ENCODE data around the gene ASTN2. TPM values are rescaled to one million over a fixed set of nuclear protein-coding genes. Genes with fewer than 3 reads are reported as not detected.

Gene ASTN2
- total RNA-seq, 1 experiment from 2014 or later = 4.8 TPM

DNA sequence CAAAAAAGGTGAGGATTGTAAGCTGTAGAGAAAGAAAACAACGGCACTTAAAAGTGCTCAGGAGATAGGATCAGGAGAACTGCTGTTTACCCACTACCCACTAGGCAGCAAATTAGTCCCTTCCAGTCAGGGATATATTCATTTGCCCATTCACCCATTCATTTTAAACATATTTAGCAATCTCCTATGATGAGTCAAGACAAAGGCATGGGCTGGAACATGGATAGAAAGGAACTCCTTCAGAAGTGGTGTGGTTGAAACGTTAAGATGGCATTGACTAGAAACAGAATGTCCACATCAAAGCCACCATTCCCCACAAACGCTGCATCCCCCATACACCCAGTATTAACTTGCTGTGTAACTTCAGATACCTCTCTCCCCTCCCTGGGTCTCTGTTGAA lies 225.7 kb downstream of the ASTN2 start (continued):
- TF ChIP-seq YY1 (IDR thresholded peaks at IDR 0.05; ENCODE audit: extremely low read depth, insufficient replicate concordance, low read depth, low read length) (no peak), JUND (IDR thresholded peaks at IDR 0.05) (no peak)

DNA sequence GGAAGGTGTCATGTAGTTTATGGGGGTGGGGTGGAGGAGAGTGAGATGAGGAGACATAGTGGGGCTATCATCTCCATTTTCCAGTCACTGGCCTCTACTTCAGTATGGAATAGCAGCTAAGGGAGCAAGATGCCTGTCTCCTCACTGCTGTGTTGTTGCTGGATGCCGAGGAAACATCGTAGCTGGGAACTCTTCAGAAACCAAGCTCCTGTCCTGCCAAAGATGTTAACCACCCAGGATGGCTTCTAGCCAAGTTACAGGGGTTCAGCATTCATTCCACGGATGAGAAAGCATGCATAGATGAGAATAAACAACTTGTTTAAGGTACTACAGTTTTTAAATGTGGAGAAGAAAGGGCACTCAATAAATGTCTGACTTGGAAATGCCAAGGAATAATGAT lies 226.5 kb downstream of the ASTN2 start:
- Histone ChIP-seq H3K4me1 (ENCODE audit: control insufficient read depth in 1 of 2, insufficient read depth in 2 of 2, low read length in 2 of 2) (no peaks in the 10 kb centered on the region), H3K9me2 (ENCODE audit: insufficient read depth) (no peaks in the 10 kb centered on the region), H3K4me2 (ENCODE audit: low read length) (no peak overlapping the region), H3K9ac (ENCODE audit: low read length) (no peak overlapping the region), H2AFZ (ENCODE audit: low read depth, low read length, poor library complexity, severe bottlenecking) (no peak overlapping the region), H3K4me3 (replicated peaks in 1 of 2; ENCODE audit: low read depth in 1 of 2, low read length in 2 of 2) (no peak overlapping the region), H4K20me1 (ENCODE audit: insufficient read depth) (no peaks in the 10 kb centered on the region), H3K36me3 (ENCODE audit: control insufficient read depth in 1 of 2, insufficient read depth in 2 of 2, low read length in 2 of 2) (no peaks in the 10 kb centered on the region), H3K79me2 (ENCODE audit: insufficient read depth, low read length) (no peaks in the 10 kb centered on the region), H3K27me3 (ENCODE audit: insufficient read depth, low read length) (no peaks in the 10 kb centered on the region), H3K27ac (ENCODE audit: low read depth, low read length) (no peak overlapping the region), H3K9me3 (ENCODE audit: control insufficient read depth in 1 of 2, insufficient read depth in 1 of 2, low read depth in 1 of 2, low read length in 2 of 2) (peaks cover 0 to 4% of the 10 kb centered on the region in 2 experiments; a peak in 1 of 4 replicates)
- no peak for TF ChIP-seq CEBPB (IDR thresholded peaks at IDR 0.05; ENCODE audit: low read depth)
- BruUV-seq (replicated peaks) = no TSS peak
- POLR2A ChIA-PET = no interaction called here
- no peak for DNase-seq (ENCODE audit: low read depth, low spot score)
- intact Hi-C loops (cut with micrococcal nuclease) = no loop called here
- no peak for ATAC-seq
- RAD21 ChIA-PET (ENCODE audit: low non-redundant PET in 1 of 2, low total read pairs in 2 of 2, uncharacterized antibody in 2 of 2, unreplicated experiment in 2 of 2) = no interaction called here
- CTCF ChIA-PET = no interaction called here

DNA sequence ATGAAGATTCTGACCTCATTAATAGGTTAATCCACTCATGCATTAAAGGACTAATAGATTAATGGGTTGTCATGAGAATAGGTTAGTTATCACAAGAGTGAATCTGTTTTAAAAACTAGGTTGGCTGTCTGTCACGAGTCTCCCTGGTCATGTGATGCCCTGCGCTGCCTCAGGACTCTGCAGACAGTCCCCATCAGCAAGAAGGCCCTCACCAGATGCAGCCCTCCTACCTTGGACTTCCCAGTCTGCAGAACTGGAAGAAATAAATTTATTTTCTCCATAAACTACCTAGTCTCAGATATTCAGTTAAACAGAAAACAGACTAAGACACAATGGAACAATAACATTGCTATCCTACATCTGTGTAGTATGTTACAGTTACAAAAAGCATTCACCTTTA lies 227.4 kb downstream of the ASTN2 start:
- Histone ChIP-seq H3K9me3 (ENCODE audit: control insufficient read depth in 1 of 2, insufficient read depth in 1 of 2, low read depth in 1 of 2, low read length in 2 of 2) (peaks cover 0 to 4% of the 10 kb centered on the region in 2 experiments; a peak in 1 of 4 replicates), H3K27me3 (ENCODE audit: insufficient read depth, low read length) (no peaks in the 10 kb centered on the region), H2AFZ (ENCODE audit: low read depth, low read length, poor library complexity, severe bottlenecking) (no peak overlapping the region), H3K4me2 (ENCODE audit: low read length) (no peak overlapping the region), H3K9ac (ENCODE audit: low read length) (no peak overlapping the region), H3K4me3 (replicated peaks in 1 of 2; ENCODE audit: low read depth in 1 of 2, low read length in 2 of 2) (no peak overlapping the region), H3K36me3 (ENCODE audit: control insufficient read depth in 1 of 2, insufficient read depth in 2 of 2, low read length in 2 of 2) (no peaks in the 10 kb centered on the region), H3K27ac (ENCODE audit: low read depth, low read length) (no peak overlapping the region), H3K9me2 (ENCODE audit: insufficient read depth) (no peaks in the 10 kb centered on the region), H3K4me1 (ENCODE audit: control insufficient read depth in 1 of 2, insufficient read depth in 2 of 2, low read length in 2 of 2) (no peaks in the 10 kb centered on the region), H4K20me1 (ENCODE audit: insufficient read depth) (no peaks in the 10 kb centered on the region), H3K79me2 (ENCODE audit: insufficient read depth, low read length) (no peaks in the 10 kb centered on the region)
- ChIA-PET RAD21 (ENCODE audit: low non-redundant PET in 1 of 2, low total read pairs in 2 of 2, uncharacterized antibody in 2 of 2, unreplicated experiment in 2 of 2) (no interaction called here), POLR2A (no interaction called here), CTCF (no interaction called here)
- intact Hi-C loops (cut with micrococcal nuclease) = no loop called here
- DNase-seq (ENCODE audit: low read depth, low spot score) (no peak), ATAC-seq (no peak)
- no TSS peak for BruUV-seq (replicated peaks)
- TF ChIP-seq, protein P1, sequence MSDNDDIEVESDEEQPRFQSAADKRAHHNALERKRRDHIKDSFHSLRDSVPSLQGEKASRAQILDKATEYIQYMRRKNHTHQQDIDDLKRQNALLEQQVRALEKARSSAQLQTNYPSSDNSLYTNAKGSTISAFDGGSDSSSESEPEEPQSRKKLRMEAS (IDR thresholded peaks at IDR 0.05) = no peak
- TF ChIP-seq CBX3 (IDR thresholded peaks at IDR 0.05; ENCODE audit: low read depth) (no peak), YY1 (IDR thresholded peaks at IDR 0.05; ENCODE audit: extremely low read depth, insufficient replicate concordance, low read depth, low read length) (no peak), POLR2AphosphoS5 (IDR thresholded peaks at IDR 0.05; ENCODE audit: low read depth, low read length) (no peak), SIN3A (IDR thresholded peaks at IDR 0.05; ENCODE audit: low read depth) (no peak), TCF7L2 (IDR thresholded peaks at IDR 0.05; ENCODE audit: borderline replicate concordance, extremely low read depth, insufficient read depth, insufficient read length) (no peak), EZH2 (IDR thresholded peaks at IDR 0.05) (no peak), RAD21 (IDR thresholded peaks at IDR 0.05; ENCODE audit: low read depth) (no peak), EGR1 (IDR thresholded peaks at IDR 0.05; ENCODE audit: low read depth) (no peak), POLR2A (IDR thresholded peaks at IDR 0.05; ENCODE audit: borderline replicate concordance, extremely low read depth, insufficient read depth, insufficient read length) (no peak), ZNF274 (IDR thresholded peaks at IDR 0.05; ENCODE audit: low read depth, low read length) (no peak), FOSL1 (IDR thresholded peaks at IDR 0.05; ENCODE audit: low read depth) (no peak), SRF (IDR thresholded peaks at IDR 0.05; ENCODE audit: low read depth) (no peak), JUND (IDR thresholded peaks at IDR 0.05) (no peak)
- TF ChIP-seq, protein P2, sequence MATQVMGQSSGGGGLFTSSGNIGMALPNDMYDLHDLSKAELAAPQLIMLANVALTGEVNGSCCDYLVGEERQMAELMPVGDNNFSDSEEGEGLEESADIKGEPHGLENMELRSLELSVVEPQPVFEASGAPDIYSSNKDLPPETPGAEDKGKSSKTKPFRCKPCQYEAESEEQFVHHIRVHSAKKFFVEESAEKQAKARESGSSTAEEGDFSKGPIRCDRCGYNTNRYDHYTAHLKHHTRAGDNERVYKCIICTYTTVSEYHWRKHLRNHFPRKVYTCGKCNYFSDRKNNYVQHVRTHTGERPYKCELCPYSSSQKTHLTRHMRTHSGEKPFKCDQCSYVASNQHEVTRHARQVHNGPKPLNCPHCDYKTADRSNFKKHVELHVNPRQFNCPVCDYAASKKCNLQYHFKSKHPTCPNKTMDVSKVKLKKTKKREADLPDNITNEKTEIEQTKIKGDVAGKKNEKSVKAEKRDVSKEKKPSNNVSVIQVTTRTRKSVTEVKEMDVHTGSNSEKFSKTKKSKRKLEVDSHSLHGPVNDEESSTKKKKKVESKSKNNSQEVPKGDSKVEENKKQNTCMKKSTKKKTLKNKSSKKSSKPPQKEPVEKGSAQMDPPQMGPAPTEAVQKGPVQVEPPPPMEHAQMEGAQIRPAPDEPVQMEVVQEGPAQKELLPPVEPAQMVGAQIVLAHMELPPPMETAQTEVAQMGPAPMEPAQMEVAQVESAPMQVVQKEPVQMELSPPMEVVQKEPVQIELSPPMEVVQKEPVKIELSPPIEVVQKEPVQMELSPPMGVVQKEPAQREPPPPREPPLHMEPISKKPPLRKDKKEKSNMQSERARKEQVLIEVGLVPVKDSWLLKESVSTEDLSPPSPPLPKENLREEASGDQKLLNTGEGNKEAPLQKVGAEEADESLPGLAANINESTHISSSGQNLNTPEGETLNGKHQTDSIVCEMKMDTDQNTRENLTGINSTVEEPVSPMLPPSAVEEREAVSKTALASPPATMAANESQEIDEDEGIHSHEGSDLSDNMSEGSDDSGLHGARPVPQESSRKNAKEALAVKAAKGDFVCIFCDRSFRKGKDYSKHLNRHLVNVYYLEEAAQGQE (IDR thresholded peaks at IDR 0.05; ENCODE audit: low read depth) = no peak
